Measurements from ENCODE around the gene PLSCR3.

Gene PLSCR3

GRCh38 chr17:7417056-7417655 lies 22.8 kb upstream of the PLSCR3 start (continued):
- TF ChIP-seq TCF4 (CRISPR knock-in tag; IDR thresholded peaks at IDR 0.05; ENCODE audit: borderline replicate concordance), result no peak
- no peak for TF ChIP-seq ZNF565 (CRISPR knock-in tag; conservative IDR thresholded peaks at IDR 0.05; ENCODE audit: low read depth)

- TF ChIP-seq ZNF70 (CRISPR knock-in tag; IDR thresholded peaks at IDR 0.05) (no peak), TOX (CRISPR knock-in tag; IDR thresholded peaks at IDR 0.05; ENCODE audit: borderline replicate concordance) (no peak), ESRRG (CRISPR knock-in tag; IDR thresholded peaks at IDR 0.05) (no peak), PPARA (CRISPR knock-in tag; IDR thresholded peaks at IDR 0.05; ENCODE audit: borderline replicate concordance) (no peak), POU6F1 (CRISPR knock-in tag; IDR thresholded peaks at IDR 0.05; ENCODE audit: borderline replicate concordance, low read depth) (no peak), ZFP30 (CRISPR knock-in tag; IDR thresholded peaks at IDR 0.05) (no peak), RARB (CRISPR knock-in tag; IDR thresholded peaks at IDR 0.05) (no peak), ZNF8 (CRISPR knock-in tag; IDR thresholded peaks at IDR 0.05) (no peak), TCF4 (CRISPR knock-in tag; IDR thresholded peaks at IDR 0.05; ENCODE audit: borderline replicate concordance) (no peak), CREB5 (CRISPR knock-in tag; IDR thresholded peaks at IDR 0.05; ENCODE audit: low read depth) (no peak), ZC3H10 (CRISPR knock-in tag; IDR thresholded peaks at IDR 0.05) (no peak), ZNF565 (CRISPR knock-in tag; conservative IDR thresholded peaks at IDR 0.05; ENCODE audit: low read depth) (no peak), GLIS3 (CRISPR knock-in tag; IDR thresholded peaks at IDR 0.05) (no peak), ARNTL (CRISPR knock-in tag; IDR thresholded peaks at IDR 0.05; ENCODE audit: borderline replicate concordance, low read depth) (no peak), ZFP3 (CRISPR knock-in tag; IDR thresholded peaks at IDR 0.05) (no peak), CSRNP3 (CRISPR knock-in tag; IDR thresholded peaks at IDR 0.05) (no peak), BACH2 (CRISPR knock-in tag; IDR thresholded peaks at IDR 0.05; ENCODE audit: borderline replicate concordance) (no peak), SNAI2 (CRISPR knock-in tag; IDR thresholded peaks at IDR 0.05) (no peak), ISL1 (CRISPR knock-in tag; IDR thresholded peaks at IDR 0.05) (no peak), OSR1 (CRISPR knock-in tag; IDR thresholded peaks at IDR 0.05) (no peak)
- no peak for ATAC-seq
These were observed 22.0 kb upstream of the PLSCR3 start for GRCh38 chr17:7416323-7416722.

GRCh38 chr17:7415784-7416183 lies 21.5 kb upstream of the PLSCR3 start:
- ATAC-seq, result no peak
- no peak for TF ChIP-seq POU6F1 (CRISPR knock-in tag; IDR thresholded peaks at IDR 0.05; ENCODE audit: borderline replicate concordance, low read depth)
- TF ChIP-seq GLIS3 (CRISPR knock-in tag; IDR thresholded peaks at IDR 0.05), result no peak
- no peak for TF ChIP-seq PATZ1 (CRISPR knock-in tag; IDR thresholded peaks at IDR 0.05; ENCODE audit: borderline replicate concordance)
- no peak for TF ChIP-seq ZFP30 (CRISPR knock-in tag; IDR thresholded peaks at IDR 0.05)
- TF ChIP-seq ARNTL (CRISPR knock-in tag; IDR thresholded peaks at IDR 0.05; ENCODE audit: borderline replicate concordance, low read depth), result no peak
- TF ChIP-seq ZNF565 (CRISPR knock-in tag; conservative IDR thresholded peaks at IDR 0.05; ENCODE audit: low read depth), result no peak
- no peak for TF ChIP-seq CSDC2 (CRISPR knock-in tag; IDR thresholded peaks at IDR 0.05)
- TF ChIP-seq RARB (CRISPR knock-in tag; IDR thresholded peaks at IDR 0.05), result no peak
- TF ChIP-seq TOX (CRISPR knock-in tag; IDR thresholded peaks at IDR 0.05; ENCODE audit: borderline replicate concordance), result no peak
- no peak for TF ChIP-seq ISL1 (CRISPR knock-in tag; IDR thresholded peaks at IDR 0.05)
- no peak for TF ChIP-seq ZNF70 (CRISPR knock-in tag; IDR thresholded peaks at IDR 0.05)
- no peak for TF ChIP-seq SNAI2 (CRISPR knock-in tag; IDR thresholded peaks at IDR 0.05)
- TF ChIP-seq ESRRG (CRISPR knock-in tag; IDR thresholded peaks at IDR 0.05), result no peak
- TF ChIP-seq CSRNP3 (CRISPR knock-in tag; IDR thresholded peaks at IDR 0.05), result no peak
- TF ChIP-seq ZFP3 (CRISPR knock-in tag; IDR thresholded peaks at IDR 0.05), result no peak
- no peak for TF ChIP-seq BACH2 (CRISPR knock-in tag; IDR thresholded peaks at IDR 0.05; ENCODE audit: borderline replicate concordance)
- TF ChIP-seq ZNF8 (CRISPR knock-in tag; IDR thresholded peaks at IDR 0.05), result no peak
